ENCODE data around the gene URI1.

The URI1 gene

GRCh38 chr19:29971002-29971401, 29.0 kb downstream of the URI1 start:
- no peak for DNase-seq (ENCODE audit: low spot score)

DNA sequence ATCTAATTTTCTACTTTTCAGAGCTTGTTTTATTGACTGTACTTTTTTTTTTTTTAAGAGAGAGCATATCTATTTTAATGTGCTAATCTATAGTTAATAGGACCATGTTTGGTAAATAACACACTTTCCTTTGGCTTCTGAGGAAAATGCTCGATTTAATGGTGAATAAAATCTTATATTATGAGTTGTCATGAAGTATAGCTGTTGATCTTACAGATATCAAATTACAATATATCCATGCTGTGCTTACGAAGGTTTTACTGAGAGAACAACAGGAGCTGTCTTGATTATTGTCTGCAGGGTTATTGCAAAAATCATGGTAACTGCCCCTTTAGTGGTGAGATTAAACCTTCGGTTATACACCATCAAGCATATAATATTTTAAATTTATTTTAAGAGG, 29.6 kb downstream of the URI1 start:
- DNase-seq (ENCODE audit: low spot score) = no peak

GRCh38 chr19:29974701-29975100, 32.7 kb downstream of the URI1 start:
- DNase-seq (ENCODE audit: low spot score) = no peak

- DNase-seq (ENCODE audit: low spot score) = no peak
These were observed 34.3 kb downstream of the URI1 start for GRCh38 chr19:29976151-29976943.

GRCh38 chr19:29978080-29978479, 36.0 kb downstream of the URI1 start:
- no peak for DNase-seq (ENCODE audit: low spot score)

GRCh38 chr19:29983568-29983967, 41.5 kb downstream of the URI1 start:
- DNase-seq (ENCODE audit: low spot score) = no peak

- DNase-seq (ENCODE audit: low spot score) = no peak
These were observed 43.2 kb downstream of the URI1 start for GRCh38 chr19:29985196-29985595.

GRCh38 chr19:29988351-29988750, 46.3 kb downstream of the URI1 start:
- no peak for DNase-seq (ENCODE audit: low spot score)

DNA sequence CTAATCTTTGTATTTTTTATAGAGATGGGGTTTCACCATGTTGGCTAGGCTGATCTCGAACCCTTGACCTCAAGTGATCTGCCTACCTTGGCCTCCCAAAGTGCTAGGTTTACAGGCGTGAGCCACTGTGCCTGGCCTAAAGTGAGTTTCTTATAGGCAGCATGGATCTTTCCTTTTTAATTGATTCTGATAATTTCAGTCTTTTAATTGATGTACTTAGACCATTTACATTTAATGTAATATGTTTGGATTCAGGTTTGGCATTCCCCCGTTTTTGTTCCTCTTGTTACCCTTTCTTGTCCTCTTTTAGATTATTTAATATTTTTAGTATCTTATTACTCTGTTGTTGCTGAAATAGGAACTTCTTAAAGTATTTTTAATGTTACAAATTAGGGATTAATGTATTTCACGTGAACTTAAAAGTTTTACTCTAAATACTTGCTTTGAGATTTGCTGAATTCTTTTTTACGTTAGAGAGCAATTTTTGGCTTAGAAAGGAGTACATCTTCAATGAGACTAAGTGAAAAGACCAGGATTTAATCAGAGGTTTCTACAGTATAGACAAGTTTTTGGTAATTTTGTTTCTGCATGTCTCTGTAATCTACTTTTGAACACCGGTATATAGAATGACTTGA, 50.3 kb downstream of the URI1 start:
- DNase-seq (ENCODE audit: low spot score) = no peak

DNA sequence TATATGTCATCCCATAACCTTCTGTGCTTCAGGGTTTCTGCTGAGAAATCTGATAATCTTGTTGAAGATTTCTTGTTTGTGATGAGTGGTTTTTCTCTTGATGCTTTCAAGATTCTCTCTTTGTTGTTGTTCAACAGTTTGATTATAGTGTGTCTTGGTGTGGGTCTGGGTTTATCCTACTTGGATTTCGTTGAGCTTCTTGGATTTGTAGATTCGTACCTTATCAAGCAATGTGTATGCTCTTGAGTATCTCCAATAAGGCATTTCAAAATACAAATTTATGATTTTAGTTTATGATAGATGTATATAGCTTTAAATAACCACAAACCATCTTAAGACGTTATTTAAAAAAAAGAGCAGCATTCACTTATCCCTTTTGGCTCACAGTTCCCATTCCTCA, 57.5 kb downstream of the URI1 start:
- no peak for DNase-seq (ENCODE audit: low spot score)

DNA sequence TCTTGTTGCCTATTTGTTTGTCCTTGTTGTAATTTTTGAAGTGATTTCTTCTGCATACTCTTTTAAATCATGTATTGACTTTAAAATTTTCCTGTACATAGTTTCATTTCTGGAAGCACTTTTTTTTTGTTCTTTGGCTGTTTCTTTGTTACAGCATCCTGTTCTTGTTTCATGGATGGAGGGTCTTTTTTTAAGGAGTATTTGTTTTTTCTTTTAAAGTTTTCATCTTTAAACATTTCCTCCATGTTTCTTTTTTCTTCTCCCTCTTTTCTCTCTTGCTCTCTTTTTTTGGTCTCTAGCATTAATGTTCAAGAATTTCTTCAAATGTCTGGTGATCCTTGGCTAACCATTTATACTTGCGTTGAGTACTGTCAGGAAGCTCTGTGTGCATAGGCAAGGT, 58.8 kb downstream of the URI1 start:
- DNase-seq (ENCODE audit: low spot score) = no peak

- DNase-seq (ENCODE audit: low spot score) = no peak
These were observed 59.3 kb downstream of the URI1 start for GRCh38 chr19:30001301-30001700.

DNA sequence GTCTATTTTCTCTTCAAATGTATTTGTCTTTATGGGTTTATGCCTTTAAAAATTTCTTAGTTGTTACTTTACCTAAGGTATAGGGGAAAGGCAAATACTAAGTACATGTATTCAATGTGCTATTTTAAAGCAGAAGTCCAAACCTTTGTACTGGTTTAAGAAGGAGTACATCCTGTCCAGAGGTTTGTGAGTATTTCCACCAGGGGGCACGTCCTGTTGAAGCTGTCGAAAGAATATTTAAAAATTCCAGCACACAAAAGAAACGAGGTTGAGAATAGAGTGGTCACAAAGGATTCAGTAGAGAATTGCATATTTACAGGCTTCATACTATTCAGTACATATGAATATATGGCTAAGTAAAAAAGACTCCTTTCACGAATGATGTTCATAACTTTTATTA, 59.8 kb downstream of the URI1 start:
- DNase-seq (ENCODE audit: low spot score) = no peak

GRCh38 chr19:30003866-30004265, 61.8 kb downstream of the URI1 start:
- DNase-seq (ENCODE audit: low spot score) = no peak

- DNase-seq (ENCODE audit: low spot score) = no peak
These were observed 62.4 kb downstream of the URI1 start for GRCh38 chr19:30004403-30004802.

DNA sequence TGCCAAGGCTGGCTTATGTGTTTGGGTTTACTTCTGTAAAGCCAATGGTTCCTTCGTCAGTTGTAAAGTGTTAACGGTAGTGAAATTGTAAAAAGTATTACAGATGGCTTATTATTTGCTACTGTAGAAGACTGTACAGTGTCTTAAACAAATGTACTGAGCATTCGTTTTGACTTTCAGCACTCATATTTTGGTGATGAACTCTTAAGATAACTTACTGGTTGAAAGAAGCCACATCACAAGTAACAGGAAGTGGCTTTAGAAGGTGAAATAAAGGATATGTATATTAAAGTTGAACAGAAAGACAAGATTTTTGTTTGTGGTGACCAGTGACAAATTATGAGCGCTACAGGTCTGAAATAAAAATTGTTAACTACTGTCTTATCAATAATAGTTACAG, 64.2 kb downstream of the URI1 start:
- no peak for DNase-seq (ENCODE audit: low spot score)

DNA sequence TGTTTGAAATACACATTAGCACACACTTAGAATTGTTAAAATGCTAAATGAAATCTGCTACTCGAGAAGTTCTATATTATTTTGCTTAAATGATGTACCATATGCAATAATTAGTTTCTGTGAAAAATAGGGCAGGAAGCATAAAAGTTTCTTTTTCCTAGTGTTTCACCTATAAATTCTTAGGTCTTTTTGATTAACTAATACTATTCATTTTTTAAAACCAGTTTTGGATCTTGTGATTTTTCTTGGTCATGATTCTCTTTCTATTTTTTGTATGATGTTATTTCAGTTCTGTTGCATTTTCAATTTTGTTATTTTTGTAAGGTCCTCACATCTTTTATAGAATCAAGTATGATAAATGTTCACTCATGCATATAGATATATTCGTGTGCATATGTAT, 66.1 kb downstream of the URI1 start:
- DNase-seq (ENCODE audit: low spot score) = no peak

DNA sequence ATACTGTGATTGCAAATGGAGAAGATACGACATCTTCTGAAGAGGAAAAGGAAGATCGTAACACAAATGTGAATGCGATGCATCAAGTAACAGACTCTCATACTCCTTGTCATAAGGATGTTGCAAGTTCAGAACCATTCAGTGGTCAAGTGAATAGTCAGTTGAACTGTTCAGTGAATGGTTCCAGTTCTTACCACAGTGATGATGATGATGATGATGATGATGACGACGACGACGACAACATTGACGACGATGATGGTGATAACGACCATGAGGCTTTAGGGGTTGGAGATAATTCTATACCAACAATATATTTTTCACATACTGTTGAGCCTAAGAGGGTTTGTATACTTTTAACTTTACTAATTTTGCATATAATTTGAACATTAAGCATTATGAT, 67.0 kb downstream of the URI1 start:
- DNase-seq (ENCODE audit: low spot score) = no peak

GRCh38 chr19:30011051-30011578, 69.1 kb downstream of the URI1 start:
- no peak for DNase-seq (ENCODE audit: low spot score)

GRCh38 chr19:30014770-30015169, 72.7 kb downstream of the URI1 start:
- no peak for DNase-seq (ENCODE audit: low spot score)

- DNase-seq (ENCODE audit: low spot score) = no peak
These were observed 75.1 kb downstream of the URI1 start for GRCh38 chr19:30017172-30017571.

DNA sequence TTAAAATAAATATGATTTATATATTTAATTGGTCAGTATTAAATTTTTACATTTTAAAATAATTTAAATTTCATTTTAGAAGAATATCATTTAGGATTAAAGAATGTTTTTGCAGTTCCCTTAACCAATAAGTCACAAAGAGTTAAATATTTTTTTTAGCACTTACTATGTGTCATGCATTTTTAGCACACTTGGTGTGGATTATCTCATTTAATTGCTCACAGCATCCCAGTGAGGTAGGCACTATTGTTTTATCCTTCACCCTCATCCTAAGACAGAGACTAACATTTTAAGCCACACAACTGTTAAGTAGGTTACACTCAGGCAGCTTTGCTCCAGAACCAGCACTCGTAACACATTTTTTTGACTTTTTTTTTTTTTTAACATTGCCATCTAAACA, 78.2 kb downstream of the URI1 start:
- no peak for DNase-seq (ENCODE audit: low spot score)

- no peak for DNase-seq (ENCODE audit: low spot score)
These were observed 80.6 kb downstream of the URI1 start for GRCh38 chr19:30022659-30023058.

DNA sequence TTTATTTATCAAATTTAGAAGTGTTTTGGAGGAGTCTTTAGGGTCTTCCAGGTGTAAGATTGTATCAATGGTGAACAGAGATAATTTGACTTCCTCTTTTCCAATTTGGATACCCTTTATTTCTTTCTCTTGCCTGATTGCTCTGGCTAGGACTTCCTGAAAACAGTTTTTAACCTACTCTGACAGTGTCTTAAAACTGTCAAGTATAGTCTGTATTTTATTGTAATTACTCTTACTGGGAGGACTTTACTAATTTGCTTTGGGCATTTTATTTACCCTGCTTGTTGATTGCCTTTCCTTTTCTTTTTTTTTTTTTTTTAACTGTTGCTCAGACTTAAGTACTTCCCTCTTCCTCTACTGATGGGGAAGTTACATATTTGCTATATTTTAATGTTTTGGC, 81.3 kb downstream of the URI1 start:
- DNase-seq (ENCODE audit: low spot score) = no peak
